SU-DHL-6 (cell line): Measurements from ENCODE around the gene SYNGR1.

ENCODE experiments used
- H2AFZ ChIP-seq: fragments of 200-600 bp; sonication (generic); 2 replicates; pipeline ENCODE4 v1.6.1; 2014; ENCODE audit warnings: low read depth, mild to moderate bottlenecking, moderate library complexity, mixed read lengths, antibody characterized with exemption, low read length; ENCODE audit not compliant: severe bottlenecking
- H3F3A ChIP-seq: fragments of 200-600 bp; shearing (Covaris generic); 2 replicates; pipeline ENCODE4 v1.6.0; 2016; ENCODE audit warnings: antibody characterized with exemption, mild to moderate bottlenecking; ENCODE audit not compliant: insufficient read depth
- H3K27ac ChIP-seq: fragments of 200-600 bp; sonication (generic); 2 replicates; pipeline ENCODE4 v1.5.1; 2016; ENCODE audit warnings: low read depth, mild to moderate bottlenecking, low read length, moderate library complexity, mixed read lengths
- H3K27me3 ChIP-seq: fragments of 200-600 bp; sonication (generic), shearing (Covaris generic); 2 replicates; pipeline ENCODE4 v1.6.0; 2014; ENCODE audit warnings: mild to moderate bottlenecking, low read length
- H3K36me3 ChIP-seq: fragments of 200-600 bp; sonication (generic); 2 replicates; pipeline ENCODE4 v1.6.1; 2014; ENCODE audit warnings: mild to moderate bottlenecking, low read length, mixed read lengths
- H3K4me2 ChIP-seq: fragments of 300-600, 200-600 bp; shearing (Covaris generic), sonication (generic); 2 replicates; pipeline ENCODE4 v1.6.0; 2014; ENCODE audit warnings: low read length, low read depth, mild to moderate bottlenecking; ENCODE audit not compliant: poor library complexity, severe bottlenecking
- H3K4me3 ChIP-seq: fragments of 200-600 bp; sonication (generic); 2 replicates; pipeline ENCODE4 v1.5.1; 2014; ENCODE audit warnings: antibody characterized with exemption, low read length, mild to moderate bottlenecking, mixed read lengths; ENCODE audit not compliant: insufficient read depth, poor library complexity, severe bottlenecking
- H3K79me2 ChIP-seq: fragments of 200-600 bp; sonication (generic); 2 replicates; pipeline ENCODE4 v1.6.1; 2014; ENCODE audit warnings: mild to moderate bottlenecking, low read length, moderate library complexity; ENCODE audit not compliant: insufficient read depth
- H3K9ac ChIP-seq: fragments of 200-600 bp; sonication (generic); 2 replicates; pipeline ENCODE4 v1.7.0; 2014; ENCODE audit warnings: mild to moderate bottlenecking, low read length
- H3K9me2 ChIP-seq: fragments of 200-600 bp; sonication (generic); replicated peaks from 2 replicates; pipeline ENCODE4 v1.6.1; 2014; ENCODE audit warnings: low read length; ENCODE audit not compliant: insufficient read depth
- H3K9me3 ChIP-seq: fragments of 200-600 bp; sonication (generic); 2 replicates; pipeline ENCODE4 v1.6.1; 2014; ENCODE audit warnings: low read length, mixed read lengths; ENCODE audit not compliant: insufficient read depth
- H4K20me1 ChIP-seq: fragments of 200-600 bp; sonication (generic); 2 replicates; pipeline ENCODE4 v1.6.1; 2014; ENCODE audit warnings: low read depth, mild to moderate bottlenecking, antibody characterized with exemption, low read length, moderate library complexity, mixed read lengths
- EZH2phosphoT487 ChIP-seq: fragments of 200-600 bp; sonication (generic), shearing (Covaris generic); conservative IDR thresholded peaks from 2 replicates; pipeline ENCODE4 v1.6.1; 2018; ENCODE audit warnings: mild to moderate bottlenecking, antibody characterized with exemption, low read length, moderate library complexity, mixed read lengths
- TF ChIP-seq, protein P1 (sequence below): fragments of 200-600 bp; sonication (generic); IDR thresholded peaks from one replicate; pipeline ENCODE4 v1.5.1; 2017; ENCODE audit warnings: antibody characterized with exemption, mild to moderate bottlenecking, low read length, moderate library complexity; ENCODE audit not compliant: insufficient read depth, poor library complexity, severe bottlenecking

Gene SYNGR1

DNA sequence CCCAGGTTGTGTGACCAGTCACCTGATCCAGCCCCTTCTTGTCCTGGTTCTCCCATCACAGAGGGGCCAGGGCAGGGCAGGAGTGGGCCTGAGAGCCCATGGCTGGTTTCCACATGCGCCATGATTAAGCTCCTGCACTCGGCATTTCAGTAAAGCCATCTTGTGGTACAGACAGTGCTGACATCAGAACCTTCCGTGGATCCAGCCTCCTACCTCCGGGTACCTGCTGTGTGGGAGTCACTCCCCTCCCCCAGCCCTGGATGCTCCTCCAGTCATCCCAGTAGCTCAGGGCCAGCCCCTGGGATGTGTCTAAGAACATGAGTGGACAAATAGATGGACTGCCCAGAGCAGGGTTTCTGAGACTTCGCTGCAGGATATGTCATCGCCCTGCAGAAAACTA is 84.9 kb downstream of the SYNGR1 start:
- no peaks in the 10 kb centered on the region for H3K79me2 ChIP-seq
- H3K9me2 ChIP-seq, result no peaks in the 10 kb centered on the region
- H3F3A ChIP-seq, result peaks cover 19% of the 10 kb centered on the region
- no peaks in the 10 kb centered on the region for H3K9me3 ChIP-seq
- H3K27ac ChIP-seq, result no peak overlapping the region
- H4K20me1 ChIP-seq, result no peaks in the 10 kb centered on the region
- H3K4me3 ChIP-seq, result no peak overlapping the region
- TF ChIP-seq EZH2phosphoT487, result no peak
- TF ChIP-seq, protein P1, sequence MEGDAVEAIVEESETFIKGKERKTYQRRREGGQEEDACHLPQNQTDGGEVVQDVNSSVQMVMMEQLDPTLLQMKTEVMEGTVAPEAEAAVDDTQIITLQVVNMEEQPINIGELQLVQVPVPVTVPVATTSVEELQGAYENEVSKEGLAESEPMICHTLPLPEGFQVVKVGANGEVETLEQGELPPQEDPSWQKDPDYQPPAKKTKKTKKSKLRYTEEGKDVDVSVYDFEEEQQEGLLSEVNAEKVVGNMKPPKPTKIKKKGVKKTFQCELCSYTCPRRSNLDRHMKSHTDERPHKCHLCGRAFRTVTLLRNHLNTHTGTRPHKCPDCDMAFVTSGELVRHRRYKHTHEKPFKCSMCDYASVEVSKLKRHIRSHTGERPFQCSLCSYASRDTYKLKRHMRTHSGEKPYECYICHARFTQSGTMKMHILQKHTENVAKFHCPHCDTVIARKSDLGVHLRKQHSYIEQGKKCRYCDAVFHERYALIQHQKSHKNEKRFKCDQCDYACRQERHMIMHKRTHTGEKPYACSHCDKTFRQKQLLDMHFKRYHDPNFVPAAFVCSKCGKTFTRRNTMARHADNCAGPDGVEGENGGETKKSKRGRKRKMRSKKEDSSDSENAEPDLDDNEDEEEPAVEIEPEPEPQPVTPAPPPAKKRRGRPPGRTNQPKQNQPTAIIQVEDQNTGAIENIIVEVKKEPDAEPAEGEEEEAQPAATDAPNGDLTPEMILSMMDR, result no peak
- no peak overlapping the region for H3K4me2 ChIP-seq
- no peaks in the 10 kb centered on the region for H3K36me3 ChIP-seq
- H3K27me3 ChIP-seq, result no peaks in the 10 kb centered on the region
- no peak overlapping the region for H2AFZ ChIP-seq
- no peak overlapping the region for H3K9ac ChIP-seq
